Endothelial cell of umbilical vein (primary cell): ENCODE measurements around the gene KBTBD3. TPM values are rescaled to one million over a fixed set of nuclear protein-coding genes. Genes with fewer than 3 reads are reported as not detected.

ENCODE experiments used
- BruUV-seq: library from RNA; stranded (reverse); fragments of 400-500 nt; replicated peaks from 2 replicates; lab custom pipeline; 2021; lab: Mats Ljungman, UMichigan
- CTCF ChIA-PET: fragments of 300-600, 350-600 bp; sonication (Branson Sonifier 250); formaldehyde crosslinking; loops from one replicate; lab custom pipeline; 2021; ENCODE audit warnings: antibody characterized with exemption, inconsistent platforms; lab: Charles Lee
- POLR2A ChIA-PET: fragments of 300-600, 350-600 bp; sonication (Branson Sonifier 250); formaldehyde crosslinking; loops from one replicate; lab custom pipeline; 2021; ENCODE audit warnings: antibody characterized with exemption, inconsistent platforms; lab: Charles Lee
- DNase-seq: peaks from one replicate; pipeline ENCODE4 v3.0.0-alpha.2; 2011; ENCODE audit warnings: low read depth, low spot score
- FAIRE-seq: peaks from 2 replicates; lab custom pipeline; 2011; peaks lifted over from hg19 to GRCh38; lab: Jason Lieb, UNC
- H2AFZ ChIP-seq: 2 replicates; pipeline ENCODE4 v1.6.0; 2012; ENCODE audit warnings: low read depth, low read length, control low read depth, inconsistent platforms
- H3K27ac ChIP-seq: 2 replicates; pipeline ENCODE4 v1.5.1; 2011; ENCODE audit warnings: low read depth, mild to moderate bottlenecking, control low read depth, low read length, moderate library complexity; ENCODE audit not compliant: insufficient read depth
- H3K27me3 ChIP-seq, 2 experiments: 2 replicates each; pipeline versions ENCODE4 v1.6.0 to v1.6.1; 2011; ENCODE audit warnings: low read length in 2 of 2, mixed read lengths in 1 of 2; ENCODE audit not compliant: control insufficient read depth in 2 of 2, insufficient read depth in 2 of 2
- H3K36me3 ChIP-seq, 2 experiments: 2 replicates in 1 of 2; 3 replicates in 1 of 2; pipeline ENCODE4 v1.5.1; 2011; ENCODE audit warnings: low read length in 2 of 2, mild to moderate bottlenecking in 1 of 2, moderate library complexity in 1 of 2; ENCODE audit not compliant: control insufficient read depth in 2 of 2, insufficient read depth in 2 of 2; ENCODE audit errors: extremely low read depth in 1 of 2
- H3K4me1 ChIP-seq: 3 replicates; pipeline ENCODE4 v1.5.1; 2011; ENCODE audit warnings: mild to moderate bottlenecking, low read length; ENCODE audit not compliant: control insufficient read depth, insufficient read depth; ENCODE audit errors: extremely low read depth
- H3K4me2 ChIP-seq: 2 replicates; pipeline ENCODE4 v1.6.1; 2011; ENCODE audit warnings: low read length, control low read depth, mixed read lengths; ENCODE audit not compliant: insufficient read depth
- H3K4me3 ChIP-seq, 3 experiments: fragments of 200-600 bp in 1 of 3; sonication (generic), shearing (Covaris generic) in 1 of 3; replicated peaks in 1 of 3; 2 replicates each; pipeline ENCODE4 v1.5.1; 2011 to 2016; ENCODE audit warnings: control low read depth in 3 of 3, low read length in 3 of 3, mild to moderate bottlenecking in 2 of 3, inconsistent platforms in 1 of 3, low read depth in 1 of 3, moderate library complexity in 1 of 3; ENCODE audit not compliant: insufficient read depth in 1 of 3
- H3K79me2 ChIP-seq: 2 replicates; pipeline ENCODE4 v1.6.0; 2012; ENCODE audit warnings: low read length, inconsistent platforms; ENCODE audit not compliant: control insufficient read depth, insufficient read depth
- H3K9ac ChIP-seq: replicated peaks from 2 replicates; pipeline ENCODE3; 2011; ENCODE audit warnings: low read length, control low read depth; ENCODE audit not compliant: insufficient read depth; ENCODE audit errors: extremely low read depth
- H3K9me1 ChIP-seq: replicated peaks from 3 replicates; pipeline ENCODE4 v1.6.0; 2011; ENCODE audit warnings: mild to moderate bottlenecking, low read length; ENCODE audit not compliant: control insufficient read depth, insufficient read depth; ENCODE audit errors: extremely low read depth
- H3K9me3 ChIP-seq: replicated peaks from 2 replicates; pipeline ENCODE4 v1.5.1; 2012; ENCODE audit warnings: low read length, inconsistent platforms; ENCODE audit not compliant: control insufficient read depth, insufficient read depth
- H4K20me1 ChIP-seq: replicated peaks from 2 replicates; pipeline ENCODE3; 2011; ENCODE audit warnings: mild to moderate bottlenecking, low read length; ENCODE audit not compliant: control insufficient read depth, insufficient read depth; ENCODE audit errors: extremely low read depth
- FOS ChIP-seq: IDR thresholded peaks from 2 replicates; pipeline ENCODE4 v1.6.1; 2011; ENCODE audit warnings: mild to moderate bottlenecking, low read length, moderate library complexity, borderline replicate concordance; ENCODE audit not compliant: insufficient read depth
- MYC ChIP-seq: IDR thresholded peaks from one replicate; pipeline ENCODE4 v1.6.1; 2011; ENCODE audit warnings: mild to moderate bottlenecking, low read depth, low read length
- POLR2AphosphoS5 ChIP-seq: IDR thresholded peaks from 2 replicates; pipeline ENCODE4 v1.6.1; 2012; ENCODE audit warnings: low read depth, mild to moderate bottlenecking, control low read depth, low read length, moderate library complexity; ENCODE audit not compliant: insufficient read depth
- dilution Hi-C: fragments of 300-500 bp; cut with MboI; formaldehyde crosslinking; loops from one replicate; pipeline ENCODE4 v1.15.0; 2019; ENCODE audit warnings: low sequenced_read_pairs; ENCODE audit not compliant: extremely low pct_ligation_motif_present
- intact Hi-C: fragments of 100-400 bp; cut with micrococcal nuclease; formaldehyde crosslinking; loops from one replicate; pipeline ENCODE4 v1.10.0; 2022
- polyA plus RNA-seq, 4 experiments: library from polyadenylated mRNA; depleted of rRNA in 3 of 4; stranded (reverse) in 3 of 4; unstranded in 1 of 4; fragments of >200 nt; gene quantifications; 2 replicates each; pipeline versions ENCODE4 v1.2.1 to v1.2.3, GENCODE V29; 2011 to 2012; ENCODE audit warnings: missing spikeins in 1 of 4
- total RNA-seq: library from RNA; stranded (reverse); gene quantifications from 2 replicates; pipeline ENCODE4 v1.2.3, GENCODE V29; 2021

The KBTBD3 gene
- total and polyA plus RNA-seq, 2 donors (not counting 3 experiments of a cell fraction or from before 2014, with no cell fraction given) = 0.76 to 2.4 TPM

DNA sequence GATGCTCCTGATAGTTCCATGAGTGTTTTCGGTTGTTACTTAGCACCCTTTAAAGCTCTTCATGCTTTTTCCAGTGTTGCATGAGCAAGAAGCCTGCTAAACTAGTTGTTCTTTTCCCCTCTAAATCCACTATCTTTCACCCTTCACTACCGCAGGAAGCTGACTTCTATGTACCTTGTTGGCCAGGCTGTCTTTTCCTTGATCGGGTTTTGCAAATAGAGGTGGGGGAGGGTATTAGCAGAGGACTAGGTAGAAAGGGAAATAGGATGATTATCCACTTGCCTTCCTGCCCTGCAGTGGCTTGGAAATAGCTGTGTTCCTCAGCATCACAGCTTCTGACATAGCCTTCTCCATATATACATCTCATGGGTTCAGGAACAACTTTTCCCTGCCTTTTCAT lies 24.2 kb upstream of the KBTBD3 start:
- Histone ChIP-seq H3K36me3 (peaks cover 0 to 10% of the 10 kb centered on the region in 2 experiments), H3K9me3 (no peaks in the 10 kb centered on the region), H3K4me2 (no peak overlapping the region), H3K27me3 (no peaks in the 10 kb centered on the region), H4K20me1 (no peaks in the 10 kb centered on the region), H3K4me1 (no peaks in the 10 kb centered on the region), H3K79me2 (no peaks in the 10 kb centered on the region), H3K27ac (no peak overlapping the region), H3K9ac (no peak overlapping the region), H2AFZ (no peak overlapping the region), H3K9me1 (no peaks in the 10 kb centered on the region), H3K4me3 (no peak overlapping the region)
- TF ChIP-seq POLR2AphosphoS5 (no peak), MYC (no peak)
- POLR2A ChIA-PET = no interaction called here
- dilution Hi-C loops (no loop called here), intact Hi-C loops (no loop called here)
- FAIRE-seq (no peak), DNase-seq (no peak)
- no TSS peak for BruUV-seq
- CTCF ChIA-PET = no interaction called here

DNA sequence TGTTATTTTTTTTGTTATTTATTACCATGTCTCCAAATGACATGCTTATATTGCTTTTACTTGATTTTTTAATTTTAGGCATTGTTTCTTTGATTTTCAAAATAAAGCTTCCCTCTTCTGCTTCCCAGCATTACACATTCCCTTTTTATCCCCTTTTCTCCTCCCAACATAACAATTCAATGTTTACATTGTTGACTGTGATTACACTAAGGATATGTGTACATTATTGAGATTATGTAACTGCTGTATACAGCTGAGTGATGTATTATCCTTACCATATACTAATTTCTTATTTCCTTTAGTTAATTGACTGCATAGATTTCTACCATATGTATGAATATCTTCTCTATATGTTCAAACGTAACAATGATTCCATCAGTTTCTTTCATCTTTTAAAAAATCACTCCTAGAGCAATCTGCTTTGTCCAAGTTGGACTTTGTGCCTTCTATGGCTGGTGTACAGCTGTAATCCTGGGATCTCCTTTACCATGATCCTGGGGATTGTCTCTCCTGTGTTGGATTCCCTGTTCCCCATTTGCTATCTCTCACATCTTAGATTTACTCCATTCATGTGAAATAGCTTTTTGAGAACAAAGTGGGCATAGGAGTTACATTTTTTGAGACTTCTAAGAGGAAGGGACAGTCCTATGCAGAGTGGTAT lies 21.9 kb upstream of the KBTBD3 start:
- ChIA-PET POLR2A (no interaction called here), CTCF (interaction anchor here (1.7 to 2.7 kb wide), 2 partner anchors 8 to 13 kb away, joined by 5 to 10 read pairs; no protein-coding TSS in a partner anchor)
- BruUV-seq = no TSS peak
- dilution Hi-C loops (no loop called here), intact Hi-C loops (no loop called here)
- H3K4me3 ChIP-seq = no peak overlapping the region
- DNase-seq (no peak), FAIRE-seq (no peak)
- H4K20me1 ChIP-seq = no peaks in the 10 kb centered on the region
- peaks cover 3 to 19% of the 10 kb centered on the region in 2 experiments for H3K36me3 ChIP-seq
- H3K4me1 ChIP-seq = no peaks in the 10 kb centered on the region
- no peaks in the 10 kb centered on the region for H3K27me3 ChIP-seq
- H3K9ac ChIP-seq = no peak overlapping the region
- H3K9me1 ChIP-seq = no peaks in the 10 kb centered on the region
- H3K27ac ChIP-seq = no peak overlapping the region
- H2AFZ ChIP-seq = no peak overlapping the region
- no peak overlapping the region for H3K4me2 ChIP-seq
- TF ChIP-seq FOS (no peak), MYC (no peak)
- H3K79me2 ChIP-seq = no peaks in the 10 kb centered on the region
- H3K9me3 ChIP-seq = no peaks in the 10 kb centered on the region
